GM21786 (cell line): ENCODE data around the gene ATP13A1.
"Not testable (repeated sequence)": the region's sequence is repeated elsewhere in the genome, so short reads cannot be mapped to it uniquely, and the experiment has no call there.

Source experiments
- ATAC-seq: cut with Tn5 transposase; IDR thresholded peaks from one replicate; pipeline ENCODE4 v1.9.1; 2021; ENCODE audit not compliant: unreplicated experiment

ATP13A1 gene

GRCh38 chr19:19665420-19665948 lies 2.0 kb upstream of the ATP13A1 start:
- not testable (repeated sequence) for ATAC-seq

GRCh38 chr19:19662871-19663255 lies 613 bp downstream of the ATP13A1 start:
- no peak for ATAC-seq

DNA sequence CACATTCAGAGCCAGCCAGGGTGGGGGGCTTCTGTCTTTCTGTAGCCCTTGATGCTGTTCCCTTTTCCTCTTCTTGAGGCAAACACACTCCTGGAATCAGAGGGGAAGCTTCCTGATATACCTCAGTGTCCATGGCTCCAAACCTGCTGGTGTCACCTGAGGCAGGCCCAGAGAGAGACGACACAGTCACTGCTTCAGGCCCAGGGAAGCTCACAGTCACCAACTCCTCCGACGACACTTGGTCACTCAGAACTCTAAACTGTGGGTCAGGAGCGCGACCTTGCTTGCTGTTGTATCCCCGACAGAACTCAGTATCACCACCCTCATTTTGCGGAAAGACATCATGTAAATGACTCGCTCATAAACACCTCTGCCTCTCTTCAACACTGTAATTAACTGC lies 1.1 kb downstream of the ATP13A1 start:
- no peak for ATAC-seq

GRCh38 chr19:19661675-19662251 lies 1.7 kb downstream of the ATP13A1 start:
- peak; percentile 43 for ATAC-seq

DNA sequence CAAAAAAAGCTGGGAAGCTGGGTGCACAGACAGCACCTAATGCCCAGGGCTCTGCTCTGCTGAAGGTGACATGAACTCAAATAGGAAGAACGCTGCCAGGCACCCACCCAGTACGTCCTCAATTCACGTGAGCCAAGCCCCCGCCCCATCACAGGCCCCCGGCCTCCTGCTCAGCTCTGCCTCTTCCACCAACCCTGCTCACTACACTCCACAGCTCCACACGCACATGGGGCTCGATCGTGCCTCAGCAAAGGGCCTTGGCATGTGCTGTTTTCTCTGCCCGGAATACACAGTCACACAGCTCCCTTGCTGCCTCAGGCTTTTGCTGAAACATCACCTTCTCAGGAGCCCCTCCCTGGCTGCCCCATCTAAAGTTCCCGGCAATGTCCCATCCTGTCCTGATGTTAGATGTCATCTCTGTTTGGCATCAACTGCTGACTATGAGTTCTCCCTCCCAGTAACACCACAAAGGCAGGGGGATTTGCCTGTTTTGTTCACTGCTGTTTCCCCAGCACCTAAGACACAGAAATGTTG lies 2.3 kb downstream of the ATP13A1 start:
- no peak for ATAC-seq

DNA sequence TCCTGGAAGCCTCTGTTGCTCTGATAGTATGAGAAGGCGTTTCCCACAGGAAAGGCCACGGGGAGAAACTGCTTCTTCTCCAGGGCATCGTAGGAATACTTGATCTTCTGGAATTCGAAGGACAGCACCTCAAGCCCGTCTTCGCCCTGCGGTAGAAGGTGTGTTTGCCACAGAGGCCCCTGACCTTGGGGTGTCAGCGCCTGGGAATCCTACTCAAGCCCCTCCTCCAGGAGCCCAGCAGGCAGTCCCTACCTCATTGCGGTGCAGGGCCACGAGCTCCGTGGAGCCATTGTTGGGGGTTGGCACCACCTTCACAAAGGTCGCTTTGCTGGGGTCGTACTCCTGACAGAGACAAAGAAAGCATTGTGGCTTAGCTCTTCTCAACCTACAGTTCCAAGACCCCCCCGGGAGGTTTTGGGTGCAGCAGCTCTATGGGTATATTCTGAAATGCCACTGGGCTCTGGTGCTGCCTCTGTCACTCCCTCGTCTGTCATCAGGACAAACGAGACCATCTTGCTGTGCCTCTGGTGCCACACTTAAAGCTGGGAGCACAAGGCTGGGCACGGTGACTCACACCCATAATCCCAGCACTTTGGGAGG lies 3.7 kb downstream of the ATP13A1 start:
- no peak for ATAC-seq

GRCh38 chr19:19657397-19657783 lies 6.1 kb downstream of the ATP13A1 start:
- no peak for ATAC-seq

DNA sequence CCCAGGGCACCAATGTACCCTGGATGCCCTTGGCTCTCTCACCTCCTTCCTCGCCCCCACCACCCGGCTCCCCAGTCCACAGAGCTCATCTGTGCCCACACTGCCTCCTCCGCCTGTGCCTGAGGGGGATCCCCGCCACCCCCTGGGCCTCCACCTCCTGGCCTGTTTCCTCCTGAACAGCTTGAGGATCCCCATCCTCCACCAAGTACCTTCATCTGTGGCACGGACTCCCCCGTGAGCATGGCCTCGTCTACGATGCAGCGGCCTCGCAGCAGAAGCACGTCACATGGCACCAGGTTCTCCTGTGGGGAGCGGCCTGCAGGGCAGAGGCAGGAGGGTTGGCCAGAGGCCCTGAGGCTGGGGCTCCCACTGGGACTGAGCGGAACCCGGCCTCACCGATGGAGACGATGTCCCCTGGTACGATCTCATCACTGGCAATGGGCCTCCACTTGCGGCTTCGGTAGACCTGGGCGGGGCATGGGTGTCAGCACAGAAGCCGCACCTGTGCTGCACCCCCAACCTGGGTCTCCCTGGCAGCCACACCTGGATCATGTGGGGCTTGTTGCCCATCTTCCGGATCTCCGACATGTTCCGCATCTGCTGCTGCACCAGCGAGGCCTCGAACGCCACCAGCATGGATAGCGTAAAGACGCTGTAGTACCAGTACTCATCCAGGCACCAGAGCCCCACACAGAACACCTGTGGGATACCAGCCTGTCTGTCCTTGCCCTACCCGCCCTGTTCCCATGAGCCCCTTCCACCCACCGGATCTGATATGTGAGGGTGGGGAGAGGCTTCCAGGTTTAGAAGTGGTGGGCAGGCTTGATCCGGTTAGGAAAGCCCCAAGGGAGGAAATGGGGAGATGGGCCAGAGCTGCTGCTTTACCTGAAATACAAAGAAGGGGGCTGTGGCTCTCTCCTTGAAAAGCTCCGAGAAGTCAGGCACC lies 6.8 kb downstream of the ATP13A1 start:
- ATAC-seq = no peak

DNA sequence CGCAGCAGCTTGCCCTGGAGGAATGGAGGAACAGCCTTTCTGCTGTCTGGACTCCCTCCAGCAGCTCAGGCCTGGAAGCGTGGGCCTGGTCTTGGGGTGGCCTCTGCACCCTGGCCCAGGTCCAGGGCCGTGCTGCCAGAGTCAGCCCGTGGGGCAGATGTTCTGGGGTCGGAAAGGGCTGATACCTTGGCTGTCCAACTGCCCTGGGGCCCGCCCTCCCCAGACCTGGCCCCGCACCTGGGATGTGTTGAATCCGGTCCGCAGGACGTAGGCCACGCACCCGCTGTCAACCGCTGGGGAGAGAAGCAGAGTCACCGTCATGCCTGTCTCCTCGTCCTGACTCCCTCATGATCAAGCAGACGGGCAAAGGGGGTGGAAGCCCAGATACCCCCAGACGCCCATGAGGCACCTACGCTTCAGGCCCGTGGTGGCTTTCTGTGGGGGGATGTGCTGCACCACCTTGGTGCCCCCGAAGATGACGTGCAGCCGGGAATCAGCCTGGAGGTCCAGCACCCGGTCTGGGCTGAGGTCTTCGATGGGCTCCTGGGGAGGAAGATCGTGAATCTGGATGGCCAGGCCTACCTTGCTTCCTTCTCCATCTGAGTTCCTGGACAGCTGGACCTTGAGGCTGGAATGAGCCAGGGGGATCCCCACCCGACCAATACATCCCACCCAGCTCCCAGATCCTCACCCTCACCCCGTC lies 7.7 kb downstream of the ATP13A1 start:
- ATAC-seq = no peak

DNA sequence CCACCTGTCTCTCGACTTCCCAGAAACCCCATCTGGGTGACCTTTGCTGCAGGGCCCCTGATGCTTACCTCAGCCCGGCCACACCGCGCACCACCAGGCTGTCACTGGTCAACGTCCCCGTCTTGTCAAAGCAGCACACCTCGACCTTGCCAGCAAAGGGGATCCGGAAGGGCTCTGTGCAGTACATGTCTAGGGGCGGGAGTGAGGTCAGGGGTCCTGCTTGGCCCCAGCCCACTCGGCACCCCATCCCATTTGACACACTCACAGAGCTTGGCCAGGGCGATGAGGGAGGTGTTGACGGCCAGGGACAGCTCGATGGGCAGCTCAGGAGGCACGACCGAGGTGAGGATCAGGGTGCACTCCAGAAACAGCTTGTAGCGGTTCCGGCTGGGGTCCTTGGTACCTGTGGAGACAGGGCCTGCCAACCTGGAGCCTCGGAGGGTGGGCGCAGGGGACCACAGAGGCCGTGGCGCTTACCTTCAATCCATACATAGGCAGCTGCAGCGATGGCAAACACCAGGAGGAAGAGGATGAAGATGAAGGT lies 8.4 kb downstream of the ATP13A1 start:
- no peak for ATAC-seq

DNA sequence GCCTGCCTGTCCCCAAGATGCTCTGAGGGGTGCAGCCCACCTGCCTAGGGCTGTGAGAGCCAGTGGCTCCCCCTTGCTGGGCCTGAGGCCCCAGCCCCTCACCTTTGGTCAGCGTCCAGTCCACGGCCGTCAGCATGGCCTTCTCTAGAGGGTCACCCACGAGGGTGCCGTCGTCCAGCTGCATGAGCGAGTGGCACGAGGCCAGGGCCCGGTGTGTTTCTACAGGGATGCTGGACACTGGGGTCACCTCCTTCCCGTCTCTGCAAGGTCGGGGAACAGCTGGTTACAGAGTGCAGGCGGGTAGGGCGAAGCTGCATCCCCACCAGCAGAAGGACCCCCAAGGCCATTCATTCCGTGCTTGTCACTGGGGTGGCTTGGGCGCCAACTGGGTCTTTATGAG lies 9.0 kb downstream of the ATP13A1 start:
- ATAC-seq = no peak

- no peak for ATAC-seq
Measured at GRCh38 chr19:19653597-19654147, 9.8 kb downstream of the ATP13A1 start.

DNA sequence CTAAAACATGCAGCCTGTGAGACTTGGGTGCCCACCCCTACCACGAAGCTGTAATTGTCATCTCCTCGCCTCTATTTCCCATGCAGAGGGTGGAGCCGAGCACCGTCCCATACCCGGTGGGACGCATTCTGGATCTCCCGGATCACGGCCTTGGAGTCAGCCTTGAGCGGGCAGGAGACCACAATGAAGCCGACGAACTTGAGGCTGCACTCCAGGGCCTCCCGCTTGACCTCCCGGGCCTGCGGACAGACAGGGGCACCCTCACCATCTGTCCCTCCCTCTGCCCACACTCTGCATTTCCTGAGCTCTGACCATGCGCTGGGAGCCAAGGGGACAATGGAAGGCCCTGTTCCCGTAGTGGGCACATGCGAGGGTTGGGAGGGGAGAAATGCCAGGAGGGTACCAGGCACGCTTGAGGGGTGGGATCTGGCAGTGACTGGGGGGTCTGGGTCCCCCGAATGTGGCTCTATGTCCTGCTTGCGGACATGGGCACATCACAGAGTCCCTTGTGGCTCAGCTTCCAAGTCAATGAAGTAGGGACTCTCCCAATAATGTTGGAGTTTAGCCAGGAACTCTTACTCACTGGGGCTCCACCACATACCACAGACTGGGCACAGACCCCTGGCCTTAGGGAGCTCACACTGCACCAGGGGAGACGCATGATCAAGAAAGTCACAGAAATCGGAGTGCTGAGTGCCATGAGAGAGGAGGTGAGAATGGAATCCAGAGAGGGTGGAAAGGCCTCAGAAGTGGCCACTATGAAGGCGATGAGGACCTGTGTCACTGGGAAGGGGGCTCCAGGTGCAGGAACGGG lies 10.8 kb downstream of the ATP13A1 start:
- ATAC-seq = no peak

DNA sequence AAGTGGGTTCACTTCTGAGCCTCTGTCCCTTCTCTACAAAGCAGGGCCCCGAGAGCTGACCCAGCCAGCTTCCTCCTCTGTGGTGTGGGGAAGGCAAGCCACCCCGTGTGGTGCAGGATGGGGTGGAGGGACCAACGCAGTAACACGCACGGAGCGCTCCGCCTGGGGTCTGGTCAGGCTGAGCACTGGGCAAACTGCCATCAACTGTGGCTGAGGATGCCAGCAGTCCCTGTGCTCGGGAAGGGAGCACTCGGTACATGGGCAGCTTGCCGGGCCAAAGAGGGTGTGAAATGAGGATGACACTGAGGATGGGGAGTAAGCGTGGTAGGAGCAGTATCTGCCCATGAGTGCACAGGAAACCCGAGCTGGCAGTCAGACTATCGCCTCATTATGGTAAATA lies 12.4 kb downstream of the ATP13A1 start:
- ATAC-seq = no peak

DNA sequence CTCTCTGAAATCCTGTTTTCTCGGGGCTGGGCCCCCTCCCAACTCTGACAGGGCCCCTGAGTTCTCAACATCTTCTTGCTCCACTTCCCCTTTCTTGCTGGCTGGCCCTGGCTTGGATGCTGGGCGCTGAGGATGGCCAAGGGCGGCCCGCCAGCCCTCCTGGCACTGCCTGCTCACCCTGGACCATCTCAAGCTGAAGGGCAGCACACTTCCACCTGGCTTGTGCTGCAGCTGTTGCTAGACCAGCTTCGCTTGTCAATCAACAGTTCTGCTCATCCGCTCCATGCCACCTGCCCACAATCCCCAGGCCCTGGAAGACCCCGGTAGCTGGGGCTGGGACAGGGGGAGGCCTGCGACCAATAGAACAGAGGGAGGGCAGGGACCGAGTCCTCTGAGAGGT lies 13.1 kb downstream of the ATP13A1 start:
- ATAC-seq = no peak

DNA sequence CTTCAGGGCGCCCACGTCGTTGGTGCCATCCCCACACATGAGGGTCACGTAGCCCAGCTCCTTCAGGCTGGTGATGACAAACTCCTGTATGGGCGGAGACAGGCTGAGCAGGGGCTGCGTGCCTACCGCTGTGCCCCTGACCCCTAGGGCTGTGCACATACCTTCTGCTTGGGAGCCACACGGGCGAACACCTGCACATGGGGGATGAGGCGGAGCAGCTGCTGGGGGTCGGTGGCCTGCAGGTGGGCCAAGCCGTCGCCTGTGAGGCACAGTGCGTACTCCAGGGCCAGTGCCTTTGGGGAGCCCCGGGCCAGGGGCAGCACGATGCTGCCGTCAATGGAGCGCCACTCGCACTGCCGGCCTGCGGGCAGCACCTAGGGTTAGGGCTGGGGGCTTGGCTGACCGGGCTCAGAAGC lies 13.9 kb downstream of the ATP13A1 start:
- ATAC-seq = no peak

GRCh38 chr19:19649155-19649554 lies 14.3 kb downstream of the ATP13A1 start:
- no peak for ATAC-seq

- no peak for ATAC-seq
Measured at GRCh38 chr19:19647037-19647835, 16.2 kb downstream of the ATP13A1 start.
